Brain microvascular endothelial cell (primary cell): ENCODE results near the gene STAC3.

Experiments used
- DNase-seq: peaks from one replicate; pipeline ENCODE4 v3.0.0-alpha.2; 2020
- H3K27ac ChIP-seq: fragments of 250-450 bp; sonication (Bioruptor Pico); 2 replicates; pipeline ENCODE4 v1.5.1; 2020; ENCODE audit warnings: mild to moderate bottlenecking, moderate library complexity
- H3K27me3 ChIP-seq: fragments of 250-450 bp; sonication (Bioruptor Pico); replicated peaks from 2 replicates; pipeline ENCODE4 v1.5.1; 2020; ENCODE audit warnings: mild to moderate bottlenecking
- H3K36me3 ChIP-seq: fragments of 250-450 bp; sonication (Bioruptor Pico); replicated peaks from 2 replicates; pipeline ENCODE4 v1.5.1; 2020; ENCODE audit warnings: mild to moderate bottlenecking
- H3K4me3 ChIP-seq: 2 replicates; pipeline ENCODE4 v1.5.1; 2011; ENCODE audit warnings: low read depth, mild to moderate bottlenecking, control low read depth, low read length, moderate library complexity
- CTCF ChIP-seq: IDR thresholded peaks from 2 replicates; pipeline ENCODE4 v1.5.1; 2011; ENCODE audit warnings: low read depth, mild to moderate bottlenecking, moderate library complexity, low read length, control low read depth, inconsistent platforms; ENCODE audit errors: missing control alignments
- in situ Hi-C: cut with HindIII; loops from 2 replicates; pipeline ENCODE4 v1.10.0; 2017; ENCODE audit warnings: low sequenced_read_pairs, low pct_ligation_motif_present

STAC3 gene

GRCh38 chr12:57241402-57242310 is 9.3 kb downstream of the STAC3 start:
- Histone ChIP-seq H3K4me3 (no peak overlapping the region), H3K36me3 (no peaks in the 10 kb centered on the region), H3K27ac (no peak overlapping the region), H3K27me3 (peaks cover 20% of the 10 kb centered on the region)
- TF ChIP-seq CTCF = no peak
- in situ Hi-C loops = no loop called here
- DNase-seq = no peak

GRCh38 chr12:57240926-57241401 is 10.0 kb downstream of the STAC3 start:
- DNase-seq = no peak
- peaks cover 20% of the 10 kb centered on the region for H3K27me3 ChIP-seq
- no peaks in the 10 kb centered on the region for H3K36me3 ChIP-seq
- peak overlapping the region; percentile 58 for H3K4me3 ChIP-seq
- in situ Hi-C loops = no loop called here
- TF ChIP-seq CTCF = no peak
- H3K27ac ChIP-seq = no peak overlapping the region

- TF ChIP-seq CTCF = no peak
- in situ Hi-C loops = no loop called here
- no peak for DNase-seq
- H3K27ac ChIP-seq = peak overlapping the region; percentile 24
- H3K27me3 ChIP-seq = peaks cover 20% of the 10 kb centered on the region
- peaks cover under 1% of the 10 kb centered on the region for H3K36me3 ChIP-seq
- H3K4me3 ChIP-seq = peak overlapping the region; percentile 58
These were observed 10.7 kb downstream of the STAC3 start for GRCh38 chr12:57240066-57240921.

- peaks cover 6% of the 10 kb centered on the region for H3K36me3 ChIP-seq
- DNase-seq = no peak
- H3K27ac ChIP-seq = no peak overlapping the region
- H3K27me3 ChIP-seq = peaks cover 20% of the 10 kb centered on the region
- TF ChIP-seq CTCF = no peak
- H3K4me3 ChIP-seq = peak overlapping the region; percentile 58
- in situ Hi-C loops = no loop called here
These were observed 11.4 kb downstream of the STAC3 start for GRCh38 chr12:57239587-57240065.

GRCh38 chr12:57238854-57239554 is 12.0 kb downstream of the STAC3 start:
- Histone ChIP-seq H3K27me3 (peaks cover 20% of the 10 kb centered on the region), H3K27ac (no peak overlapping the region), H3K36me3 (peaks cover 11% of the 10 kb centered on the region), H3K4me3 (peak overlapping the region; percentile 58)
- in situ Hi-C loops = no loop called here
- TF ChIP-seq CTCF = peak; percentile 100
- DNase-seq = peak; percentile 76
